Cardiac muscle cell (in vitro differentiated cells and primary cell): ENCODE results near the gene PTF1A. TPM values are rescaled to one million over a fixed set of nuclear protein-coding genes. Genes with fewer than 3 reads are reported as not detected.

Experiments
- DNase-seq, 2 donors: peaks; one replicate each; pipeline versions ENCODE4 v3.0.0 to v3.0.0-alpha.2; 2010 to 2017; ENCODE audit warnings: low read depth in 1 of 2, low spot score in 1 of 2
- H3K27ac ChIP-seq: fragments of 200-600 bp; sonication (generic); 2 replicates; pipeline ENCODE4 v1.5.1; 2016
- H3K27me3 ChIP-seq: fragments of 200-600 bp; sonication (generic); 2 replicates; pipeline ENCODE4 v1.6.0; 2016; ENCODE audit warnings: control low read depth
- H3K36me3 ChIP-seq: fragments of 200-600 bp; sonication (generic); 2 replicates; pipeline ENCODE4 v1.5.1; 2016; ENCODE audit warnings: control low read depth
- H3K4me1 ChIP-seq: fragments of 200-600 bp; sonication (generic); 2 replicates; pipeline ENCODE4 v1.8.1; 2017; ENCODE audit warnings: low read depth, mild to moderate bottlenecking, mixed run types
- H3K4me3 ChIP-seq: fragments of 200-600 bp; sonication (generic); 2 replicates; pipeline ENCODE4 v1.5.1; 2016; ENCODE audit warnings: mild to moderate bottlenecking
- H3K9me3 ChIP-seq: fragments of 200-600 bp; sonication (generic); 2 replicates; pipeline ENCODE4 v1.5.1; 2017; ENCODE audit warnings: low read depth, mild to moderate bottlenecking, control low read depth
- polyA plus RNA-seq: library from polyadenylated mRNA; unstranded; fragments of >200 nt; fragmentation: Nextera tagmentation; extraction: Ambion mirVana; gene quantifications from 2 replicates; pipeline ENCODE4 v1.2.1, GENCODE V29; 2016
- total RNA-seq: library from RNA; depleted of rRNA; stranded (reverse); fragments of >200 nt; gene quantifications from 2 replicates; pipeline ENCODE4 v1.2.3, GENCODE V29; 2016
- TF ChIP-seq, protein P1 (sequence below): IDR thresholded peaks from 2 replicates; pipeline ENCODE4 v1.5.1; 2012; ENCODE audit warnings: low read depth, mild to moderate bottlenecking, low read length

The PTF1A gene
- total and polyA plus RNA-seq, 2 experiments from 2014 or later = not detected

DNA sequence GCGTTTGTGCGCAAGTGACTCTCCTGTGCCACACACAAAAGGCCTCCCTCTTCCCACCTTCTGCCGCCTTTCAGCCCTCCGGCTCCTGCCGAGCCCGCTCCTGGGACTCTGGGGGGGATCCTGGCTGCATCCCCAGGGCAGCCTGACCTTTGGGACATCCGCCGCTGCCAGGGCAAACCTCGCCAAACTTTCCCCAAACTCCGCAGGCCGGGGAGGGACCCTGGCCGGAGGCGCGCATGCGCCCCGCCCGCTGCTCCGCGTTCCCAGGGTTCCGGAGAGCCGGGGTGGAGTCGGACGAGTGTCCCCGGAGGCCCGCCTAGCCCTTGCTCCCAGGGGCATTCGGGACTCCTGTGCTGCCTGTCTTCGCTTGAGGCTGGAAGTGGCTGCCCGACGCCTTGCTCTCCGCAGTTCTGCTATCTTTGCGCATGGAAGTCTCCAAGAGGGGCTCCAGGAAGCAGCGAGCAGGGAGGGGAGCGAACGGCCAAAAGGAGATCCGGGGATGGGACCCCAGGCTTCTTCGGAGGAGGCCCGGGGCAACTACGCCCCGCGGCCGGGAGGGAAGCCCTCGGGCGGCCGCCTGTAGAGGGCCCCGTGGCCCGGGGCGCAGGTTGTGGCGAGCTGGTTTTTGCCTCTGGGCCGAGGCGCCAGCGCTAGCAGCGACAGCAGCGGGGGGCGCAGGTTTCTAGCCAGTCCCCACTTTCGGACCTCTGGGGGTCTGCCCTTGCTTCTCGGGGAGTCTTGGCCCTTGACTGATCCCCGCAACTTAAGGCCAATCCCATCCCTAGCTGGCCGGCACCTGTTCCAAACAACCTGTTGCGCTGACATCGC lies 7.0 kb downstream of the PTF1A start:
- H3K27me3 ChIP-seq = peaks cover 100% of the 10 kb centered on the region
- H3K36me3 ChIP-seq = no peaks in the 10 kb centered on the region
- TF ChIP-seq, protein P1, sequence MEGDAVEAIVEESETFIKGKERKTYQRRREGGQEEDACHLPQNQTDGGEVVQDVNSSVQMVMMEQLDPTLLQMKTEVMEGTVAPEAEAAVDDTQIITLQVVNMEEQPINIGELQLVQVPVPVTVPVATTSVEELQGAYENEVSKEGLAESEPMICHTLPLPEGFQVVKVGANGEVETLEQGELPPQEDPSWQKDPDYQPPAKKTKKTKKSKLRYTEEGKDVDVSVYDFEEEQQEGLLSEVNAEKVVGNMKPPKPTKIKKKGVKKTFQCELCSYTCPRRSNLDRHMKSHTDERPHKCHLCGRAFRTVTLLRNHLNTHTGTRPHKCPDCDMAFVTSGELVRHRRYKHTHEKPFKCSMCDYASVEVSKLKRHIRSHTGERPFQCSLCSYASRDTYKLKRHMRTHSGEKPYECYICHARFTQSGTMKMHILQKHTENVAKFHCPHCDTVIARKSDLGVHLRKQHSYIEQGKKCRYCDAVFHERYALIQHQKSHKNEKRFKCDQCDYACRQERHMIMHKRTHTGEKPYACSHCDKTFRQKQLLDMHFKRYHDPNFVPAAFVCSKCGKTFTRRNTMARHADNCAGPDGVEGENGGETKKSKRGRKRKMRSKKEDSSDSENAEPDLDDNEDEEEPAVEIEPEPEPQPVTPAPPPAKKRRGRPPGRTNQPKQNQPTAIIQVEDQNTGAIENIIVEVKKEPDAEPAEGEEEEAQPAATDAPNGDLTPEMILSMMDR = no peak
- no peaks in the 10 kb centered on the region for H3K9me3 ChIP-seq
- H3K27ac ChIP-seq = no peak overlapping the region
- no peaks in the 10 kb centered on the region for H3K4me1 ChIP-seq
- H3K4me3 ChIP-seq = no peak overlapping the region
- no peak for DNase-seq

DNA sequence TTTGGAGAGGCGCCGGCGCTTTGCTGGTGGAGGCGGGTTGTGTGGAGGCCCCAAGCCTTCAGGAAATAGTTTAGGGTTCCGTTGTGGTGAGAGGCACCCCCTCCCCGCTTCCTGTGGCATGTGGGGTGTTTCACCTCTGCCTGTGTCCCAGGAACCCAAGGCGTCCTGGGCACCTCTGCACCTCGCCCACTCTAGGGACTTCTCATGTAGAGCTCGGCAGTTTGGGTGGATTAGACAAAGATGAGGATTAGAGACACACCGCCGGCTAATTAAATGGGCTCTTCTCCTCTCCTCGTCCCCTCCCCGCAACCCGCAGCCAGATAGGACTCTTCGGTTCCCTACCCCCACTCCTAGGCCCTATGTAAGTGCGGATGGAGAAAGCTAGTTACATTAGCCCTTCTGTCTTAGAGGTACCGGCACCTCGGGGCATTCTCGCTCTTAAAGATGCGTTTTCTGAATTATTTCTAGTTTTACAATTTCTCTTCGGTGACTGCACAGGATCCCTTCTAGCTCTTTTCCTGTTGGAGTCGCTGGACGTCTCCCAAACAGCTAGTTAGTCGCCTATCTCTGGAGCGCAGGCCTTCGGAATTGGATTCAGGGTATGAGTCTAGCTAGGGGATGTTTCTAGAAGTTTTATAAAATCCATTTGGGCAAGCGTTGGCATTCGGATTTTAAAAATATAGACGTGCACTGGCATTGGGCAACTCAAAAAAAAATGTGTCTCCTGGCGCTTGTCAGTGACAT lies 7.8 kb downstream of the PTF1A start:
- no peak overlapping the region for H3K4me3 ChIP-seq
- peaks cover 100% of the 10 kb centered on the region for H3K27me3 ChIP-seq
- DNase-seq = no peak
- H3K36me3 ChIP-seq = no peaks in the 10 kb centered on the region
- H3K27ac ChIP-seq = no peak overlapping the region
- H3K9me3 ChIP-seq = no peaks in the 10 kb centered on the region
- H3K4me1 ChIP-seq = no peaks in the 10 kb centered on the region
- TF ChIP-seq, protein P1 = no peak

DNA sequence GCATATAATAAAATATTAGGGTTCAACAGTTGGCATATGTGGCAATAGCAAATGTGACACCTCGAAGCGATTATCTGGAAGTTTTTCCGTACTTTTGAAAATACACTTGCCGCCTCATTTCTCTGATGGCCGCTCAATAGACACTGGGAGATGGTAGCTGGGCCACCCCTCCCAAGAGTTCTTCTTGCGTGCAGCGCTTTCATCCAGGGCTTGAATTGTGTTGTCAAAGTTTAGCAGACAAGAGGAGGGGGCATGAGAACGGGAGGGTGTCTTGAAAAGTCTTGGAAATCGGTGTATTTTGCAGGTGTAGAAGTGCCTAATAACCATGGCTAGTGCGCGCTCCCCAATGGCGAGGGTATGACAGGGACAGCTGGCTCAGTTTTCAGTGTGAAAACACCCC lies 8.5 kb downstream of the PTF1A start:
- Histone ChIP-seq H3K36me3 (no peaks in the 10 kb centered on the region), H3K27ac (no peak overlapping the region), H3K9me3 (no peaks in the 10 kb centered on the region), H3K27me3 (peaks cover 100% of the 10 kb centered on the region), H3K4me3 (no peak overlapping the region), H3K4me1 (no peaks in the 10 kb centered on the region)
- TF ChIP-seq, protein P1 = no peak
- no peak for DNase-seq

DNA sequence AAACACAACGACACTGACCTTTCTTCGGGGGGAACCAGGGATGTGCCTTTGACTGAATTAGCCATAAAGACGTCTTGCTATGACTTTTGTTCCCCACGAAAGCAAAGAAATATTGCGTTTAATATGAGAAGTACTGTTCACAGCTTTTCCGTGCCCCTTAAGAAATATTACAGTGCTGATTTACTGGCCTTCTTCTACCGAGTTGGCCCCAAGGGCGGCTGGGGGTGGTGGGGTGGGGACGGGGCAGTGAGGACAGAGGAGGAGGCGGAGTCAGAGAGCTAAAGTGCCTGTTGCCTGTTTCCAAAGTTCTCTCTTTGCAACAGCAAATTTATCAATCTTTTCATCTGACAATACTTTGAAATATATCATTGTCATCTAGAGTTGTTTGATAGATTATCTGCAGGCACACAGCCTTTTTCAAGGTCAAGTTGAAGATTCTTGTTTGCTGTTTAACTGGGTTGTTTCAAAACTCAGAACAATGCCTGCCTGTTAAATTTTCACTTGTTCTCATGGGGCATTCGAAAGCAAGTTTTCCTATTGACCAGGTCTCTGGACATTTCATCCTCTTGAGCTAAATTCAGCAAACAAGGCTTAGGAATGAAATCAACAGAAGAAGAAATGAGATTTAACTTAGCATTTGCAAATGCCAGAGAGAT lies 9.0 kb downstream of the PTF1A start:
- Histone ChIP-seq H3K9me3 (no peaks in the 10 kb centered on the region), H3K4me3 (no peak overlapping the region), H3K4me1 (no peaks in the 10 kb centered on the region), H3K27ac (no peak overlapping the region), H3K36me3 (no peaks in the 10 kb centered on the region), H3K27me3 (peaks cover 100% of the 10 kb centered on the region)
- no peak for DNase-seq
- TF ChIP-seq, protein P1 = no peak

DNA sequence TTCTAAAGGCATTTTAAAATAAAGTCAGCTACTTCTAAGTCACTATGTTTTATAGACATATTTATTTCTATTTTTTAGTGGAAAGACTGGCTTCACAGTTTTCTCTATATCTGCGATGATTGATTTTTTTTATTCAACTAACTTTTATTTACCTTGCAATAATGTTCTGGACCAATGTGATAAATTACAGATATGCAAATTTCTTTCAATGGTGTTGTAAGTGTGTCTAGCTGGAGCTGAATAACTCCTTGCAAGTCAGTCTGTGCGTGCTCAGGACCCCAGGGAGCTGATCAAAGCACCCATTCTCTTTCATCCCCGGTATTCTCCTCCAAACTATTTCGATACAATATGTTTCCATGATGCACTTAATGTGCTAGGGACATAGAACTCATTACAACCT lies 9.7 kb downstream of the PTF1A start:
- Histone ChIP-seq H3K4me1 (no peaks in the 10 kb centered on the region), H3K27me3 (peaks cover 100% of the 10 kb centered on the region), H3K9me3 (no peaks in the 10 kb centered on the region), H3K27ac (no peak overlapping the region), H3K4me3 (no peak overlapping the region), H3K36me3 (no peaks in the 10 kb centered on the region)
- TF ChIP-seq, protein P1 = no peak
- no peak for DNase-seq
